ENCODE results near the gene ZNF117.

DNA sequence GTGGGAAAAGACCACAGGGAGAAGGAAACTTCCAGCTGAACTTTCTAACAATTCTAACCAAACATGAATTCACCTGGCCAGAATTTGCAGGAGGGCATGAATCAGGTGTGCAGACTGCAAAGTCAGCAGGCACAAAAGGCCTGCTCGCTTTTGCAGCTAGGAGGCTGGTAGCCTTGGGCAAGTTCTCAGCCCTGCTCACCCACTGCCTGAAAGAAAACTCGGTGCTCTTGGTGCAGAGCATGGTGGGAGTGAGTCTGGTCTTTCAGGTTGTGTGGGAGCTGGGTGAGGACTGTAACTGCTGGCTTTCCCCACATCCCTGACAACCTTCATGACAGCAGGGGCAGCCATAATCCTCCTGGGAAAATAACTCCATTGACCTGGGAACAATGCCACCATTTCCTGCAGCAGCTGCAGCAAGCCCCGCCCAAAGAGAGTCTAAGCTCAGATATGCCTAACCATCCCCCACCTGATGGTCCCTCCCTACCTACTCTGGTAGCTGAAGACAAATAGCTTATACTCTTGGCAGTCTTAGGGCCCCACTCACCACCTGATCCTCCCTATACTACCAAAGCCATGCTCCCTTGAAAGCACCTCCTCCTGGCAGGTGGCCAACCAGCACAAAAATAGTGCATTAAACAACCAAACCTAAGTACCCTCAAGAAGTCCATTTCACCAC, 31.6 kb downstream of the ZNF117 start:
- TF ChIP-seq, protein P1, sequence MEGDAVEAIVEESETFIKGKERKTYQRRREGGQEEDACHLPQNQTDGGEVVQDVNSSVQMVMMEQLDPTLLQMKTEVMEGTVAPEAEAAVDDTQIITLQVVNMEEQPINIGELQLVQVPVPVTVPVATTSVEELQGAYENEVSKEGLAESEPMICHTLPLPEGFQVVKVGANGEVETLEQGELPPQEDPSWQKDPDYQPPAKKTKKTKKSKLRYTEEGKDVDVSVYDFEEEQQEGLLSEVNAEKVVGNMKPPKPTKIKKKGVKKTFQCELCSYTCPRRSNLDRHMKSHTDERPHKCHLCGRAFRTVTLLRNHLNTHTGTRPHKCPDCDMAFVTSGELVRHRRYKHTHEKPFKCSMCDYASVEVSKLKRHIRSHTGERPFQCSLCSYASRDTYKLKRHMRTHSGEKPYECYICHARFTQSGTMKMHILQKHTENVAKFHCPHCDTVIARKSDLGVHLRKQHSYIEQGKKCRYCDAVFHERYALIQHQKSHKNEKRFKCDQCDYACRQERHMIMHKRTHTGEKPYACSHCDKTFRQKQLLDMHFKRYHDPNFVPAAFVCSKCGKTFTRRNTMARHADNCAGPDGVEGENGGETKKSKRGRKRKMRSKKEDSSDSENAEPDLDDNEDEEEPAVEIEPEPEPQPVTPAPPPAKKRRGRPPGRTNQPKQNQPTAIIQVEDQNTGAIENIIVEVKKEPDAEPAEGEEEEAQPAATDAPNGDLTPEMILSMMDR (IDR thresholded peaks at IDR 0.05), result no peak
- TF ChIP-seq POLR2A (IDR thresholded peaks at IDR 0.05) (no peak), EP300 (IDR thresholded peaks at IDR 0.05) (no peak)
